Measurements from ENCODE around the gene PPP1R3E.

PPP1R3E gene

DNA sequence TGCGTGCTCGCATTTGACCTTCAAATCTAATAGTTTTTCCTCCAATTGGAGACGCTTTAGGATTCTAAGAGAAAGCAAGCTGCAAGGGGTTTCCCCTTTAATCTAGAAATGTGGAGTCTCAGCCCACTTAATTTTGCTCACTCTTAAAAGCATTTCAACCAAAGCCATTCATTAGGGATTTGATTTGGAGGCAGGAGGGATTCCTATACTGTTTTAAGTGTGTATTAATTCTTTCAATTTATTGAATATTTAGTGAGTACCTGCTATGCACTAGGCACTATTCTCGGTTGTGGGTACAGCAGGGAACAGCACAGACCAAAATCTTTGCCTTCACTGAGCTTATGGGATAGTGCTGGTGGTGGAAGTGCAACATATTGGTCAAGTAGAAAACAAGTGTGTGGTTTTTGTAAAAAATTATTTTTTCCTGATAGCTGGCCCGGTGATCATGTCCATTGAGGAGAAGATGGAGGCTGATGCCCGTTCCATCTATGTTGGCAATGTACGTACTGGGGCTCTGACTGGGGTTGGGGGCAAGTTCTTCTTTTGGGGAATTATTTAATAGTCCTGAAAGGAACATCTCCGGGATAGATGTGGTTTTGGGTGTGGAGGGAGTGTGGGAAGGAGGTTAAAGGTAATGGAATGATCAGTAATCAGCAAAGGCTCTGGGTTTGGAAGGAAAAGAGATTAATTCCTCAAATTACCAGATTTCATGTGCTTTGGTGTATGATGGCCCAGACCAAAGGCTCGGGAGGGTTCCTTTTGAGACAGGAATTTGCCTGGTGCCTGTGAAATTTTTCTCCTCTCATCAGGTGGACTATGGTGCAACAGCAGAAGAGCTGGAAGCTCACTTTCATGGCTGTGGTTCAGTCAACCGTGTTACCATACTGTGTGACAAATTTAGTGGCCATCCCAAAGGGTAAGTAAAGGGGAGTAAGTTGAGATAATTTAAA is 20.2 kb upstream of the PPP1R3E start:
- no peak for DNase-seq (ENCODE audit: low spot score)

DNA sequence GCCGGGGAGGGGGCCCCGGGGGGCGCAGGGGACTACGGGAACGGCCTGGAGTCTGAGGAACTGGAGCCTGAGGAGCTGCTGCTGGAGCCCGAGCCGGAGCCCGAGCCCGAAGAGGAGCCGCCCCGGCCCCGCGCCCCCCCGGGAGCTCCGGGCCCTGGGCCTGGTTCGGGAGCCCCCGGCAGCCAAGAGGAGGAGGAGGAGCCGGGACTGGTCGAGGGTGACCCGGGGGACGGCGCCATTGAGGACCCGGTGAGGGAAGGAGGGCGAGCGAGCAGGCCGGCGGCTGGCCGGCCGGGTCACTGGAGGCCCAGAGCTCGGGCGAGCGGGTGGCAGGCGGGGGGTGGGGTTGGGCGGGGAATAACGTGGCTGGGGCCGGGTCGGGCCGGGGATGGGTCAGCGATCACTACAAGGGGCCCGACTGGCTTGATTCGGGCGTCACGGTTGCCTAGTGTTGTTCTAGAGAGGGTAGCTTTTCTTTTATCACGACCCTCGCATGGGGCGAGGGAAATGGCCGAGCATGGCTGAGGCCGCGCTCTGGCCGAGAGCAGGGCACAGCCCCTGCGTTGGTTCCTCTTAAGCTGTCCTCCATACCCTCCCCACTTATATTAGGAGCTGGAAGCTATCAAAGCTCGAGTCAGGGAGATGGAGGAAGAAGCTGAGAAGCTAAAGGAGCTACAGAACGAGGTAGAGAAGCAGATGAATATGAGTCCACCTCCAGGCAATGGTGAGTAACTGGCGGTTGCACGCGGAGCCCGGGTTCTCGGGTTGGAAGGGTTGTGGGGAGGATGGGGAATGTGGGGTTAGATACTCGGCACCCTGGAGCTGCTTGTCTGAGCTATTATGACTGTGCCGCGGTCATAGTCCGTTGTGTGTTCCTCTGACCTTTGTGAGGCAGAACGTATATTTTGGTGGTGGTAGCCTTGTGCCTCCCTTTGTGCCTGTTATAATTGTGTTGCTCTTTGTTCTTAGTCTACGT is 19.2 kb upstream of the PPP1R3E start:
- DNase-seq (ENCODE audit: low spot score), result peak; percentile 82

DNA sequence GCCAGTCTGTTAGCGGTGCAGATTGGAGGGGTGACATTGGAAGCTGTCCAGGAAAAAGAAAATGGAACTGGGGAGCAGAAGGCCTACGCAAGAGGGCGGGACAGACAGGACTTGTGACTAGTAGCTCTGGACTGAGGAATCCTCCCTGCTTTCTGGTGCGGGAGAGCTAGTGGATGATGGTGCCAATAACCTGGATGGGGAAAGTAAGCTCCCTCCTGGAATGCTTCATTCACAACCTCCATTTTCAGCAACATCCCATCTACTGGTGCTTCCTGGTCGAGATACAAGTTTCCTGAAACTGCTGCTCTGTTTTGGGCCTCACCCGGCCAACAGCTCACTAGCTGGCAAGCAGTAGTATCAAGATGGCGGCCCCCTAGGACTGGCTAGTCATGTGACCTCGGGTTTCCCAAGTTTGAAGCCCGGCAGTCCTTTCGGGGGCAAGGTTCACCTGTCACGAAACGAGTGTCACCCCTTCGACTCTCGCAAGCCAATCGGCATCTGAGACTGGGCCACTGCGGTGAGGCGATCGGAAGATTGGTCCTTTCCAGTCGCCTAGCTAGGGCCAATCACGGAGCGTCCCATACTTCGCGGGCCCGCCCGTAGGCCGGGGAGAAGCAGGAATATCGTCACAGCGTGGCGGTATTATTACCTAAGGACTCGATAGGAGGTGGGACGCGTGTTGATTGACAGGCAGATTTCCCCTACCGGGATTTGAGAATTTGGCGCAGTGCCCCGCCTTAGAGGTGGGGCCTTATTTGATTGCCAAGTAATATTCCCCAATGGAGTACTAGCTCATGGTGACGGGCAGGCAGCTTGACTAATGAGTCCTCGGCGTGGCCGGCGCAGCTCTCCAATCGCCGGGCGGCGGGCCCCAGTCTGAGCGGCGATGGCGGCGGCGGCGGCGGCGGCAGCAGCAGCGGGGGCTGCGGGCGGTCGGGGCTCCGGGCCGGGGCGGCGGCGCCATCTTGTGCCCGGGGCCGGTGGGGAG is 18.2 kb upstream of the PPP1R3E start, which contains the start of gene PABPN1:
PABPN1 (plus strand) TSS at position 874 of the 988 bp plus-strand sequence; CDS start at position 887, 13 bp downstream.
- peak; percentile 98 for DNase-seq (ENCODE audit: low spot score)

DNA sequence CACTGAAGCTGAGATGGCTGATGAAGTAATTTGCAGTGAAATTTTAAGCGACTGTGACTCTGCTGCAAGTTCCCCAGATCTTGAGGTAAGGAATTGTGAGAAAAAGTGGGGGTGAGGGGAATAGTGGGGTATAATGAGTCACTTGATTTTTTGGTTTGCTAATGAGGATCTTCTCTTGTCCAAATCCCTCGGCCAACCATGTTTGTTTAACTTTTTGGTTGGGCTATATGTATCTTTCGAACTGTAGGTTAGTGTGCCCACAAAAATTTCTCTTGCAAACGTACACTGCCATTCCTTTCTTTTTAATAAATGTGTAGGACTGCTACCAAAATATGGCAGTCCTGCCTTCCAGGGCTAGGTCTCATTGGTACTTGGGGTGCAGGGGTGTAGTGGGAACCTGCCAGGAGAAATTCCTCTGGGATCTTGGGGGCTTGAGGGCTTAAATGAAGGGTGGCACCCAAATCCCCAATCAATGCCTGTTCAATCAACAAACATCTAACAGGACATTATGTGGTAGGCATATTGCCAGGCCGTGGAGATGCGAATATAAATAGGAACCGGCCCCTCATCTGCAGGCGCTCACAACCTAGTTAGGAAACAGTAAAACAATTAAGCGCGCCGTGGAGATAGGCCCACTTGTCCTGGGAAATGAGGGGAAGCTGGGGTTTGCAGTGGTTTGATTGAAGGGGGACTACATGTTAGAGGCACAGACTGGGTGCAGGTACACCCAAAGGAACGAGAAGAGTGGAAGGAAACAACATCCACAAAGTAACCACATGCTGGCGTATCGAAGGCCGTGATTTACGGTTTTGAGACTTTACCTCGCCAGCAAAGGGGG is 17.3 kb upstream of the PPP1R3E start:
- no peak for DNase-seq (ENCODE audit: low spot score)

DNA sequence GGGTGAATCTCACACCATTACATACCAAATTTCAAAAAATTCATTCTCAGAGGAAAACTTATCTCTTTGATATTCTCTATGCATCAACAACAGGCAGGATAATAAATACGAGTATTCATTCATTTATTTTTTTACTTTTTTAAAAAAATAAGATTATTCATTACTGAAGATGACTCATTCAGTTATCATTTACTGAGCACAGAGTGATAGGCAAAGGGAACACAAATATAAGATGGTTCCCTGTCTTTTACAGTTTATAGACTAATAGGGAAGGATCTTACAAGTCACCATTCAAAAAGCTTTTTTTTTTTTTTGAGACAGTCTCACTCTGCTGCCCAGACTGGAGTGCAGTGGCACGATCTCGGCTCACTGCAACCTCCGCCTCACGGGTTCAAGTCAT is 13.6 kb upstream of the PPP1R3E start:
- no peak for DNase-seq (ENCODE audit: low spot score)

DNA sequence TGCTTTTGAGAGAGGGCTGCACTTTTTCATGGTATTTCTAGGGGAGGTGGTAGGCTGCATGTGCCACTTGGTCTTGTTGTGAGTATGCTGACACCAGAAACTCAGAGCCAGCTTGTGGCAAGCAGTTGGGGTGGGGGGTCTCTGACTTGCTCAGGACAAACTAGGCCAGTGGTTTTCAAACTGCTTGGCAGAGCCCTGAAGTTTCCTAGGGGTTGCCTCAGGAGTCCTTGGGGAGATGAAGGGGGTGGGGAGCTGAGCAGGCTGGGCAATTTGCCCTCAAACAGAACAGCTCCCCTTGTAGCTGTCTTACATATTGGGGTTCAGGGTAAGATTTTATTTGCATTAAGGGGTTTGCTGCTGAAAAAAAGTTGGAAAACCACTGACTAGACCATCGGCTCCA is 7.9 kb upstream of the PPP1R3E start:
- DNase-seq (ENCODE audit: low spot score), result no peak

DNA sequence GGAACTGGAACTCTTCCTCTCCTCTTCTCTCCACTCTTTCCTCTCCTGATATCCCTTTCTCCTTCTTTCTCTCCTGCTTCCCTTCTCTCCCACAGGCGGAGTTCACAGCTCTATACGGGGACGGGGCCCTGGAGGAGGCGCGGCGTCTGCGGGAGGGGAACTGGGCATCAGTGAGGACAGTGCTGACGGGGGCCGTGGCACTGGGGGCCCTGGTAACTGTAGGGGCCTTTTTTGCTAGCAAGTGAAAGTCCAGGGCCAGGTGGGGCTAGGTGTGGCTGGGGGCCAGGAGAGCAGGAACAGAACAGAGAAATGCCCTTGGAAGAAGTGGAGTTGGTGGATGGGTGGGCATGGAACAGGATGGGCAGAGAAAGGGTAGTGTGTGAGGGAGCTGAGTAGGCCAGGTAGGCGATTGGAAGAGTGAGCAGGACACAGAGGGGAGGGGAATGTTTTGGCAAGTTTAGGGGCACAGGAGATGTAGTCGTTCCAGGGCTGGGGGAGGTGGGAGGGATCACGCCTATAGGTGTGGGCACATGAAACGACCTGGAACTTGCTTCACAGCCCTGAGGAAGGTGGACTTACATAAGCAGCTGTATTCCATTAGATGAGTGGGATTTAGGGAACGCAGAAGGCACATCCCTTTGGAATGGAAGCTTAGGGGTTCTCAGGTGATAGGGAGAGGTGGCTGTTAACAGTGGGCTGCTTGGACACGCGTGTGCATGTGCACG is 6.2 kb upstream of the PPP1R3E start:
- DNase-seq (ENCODE audit: low spot score), result no peak

DNA sequence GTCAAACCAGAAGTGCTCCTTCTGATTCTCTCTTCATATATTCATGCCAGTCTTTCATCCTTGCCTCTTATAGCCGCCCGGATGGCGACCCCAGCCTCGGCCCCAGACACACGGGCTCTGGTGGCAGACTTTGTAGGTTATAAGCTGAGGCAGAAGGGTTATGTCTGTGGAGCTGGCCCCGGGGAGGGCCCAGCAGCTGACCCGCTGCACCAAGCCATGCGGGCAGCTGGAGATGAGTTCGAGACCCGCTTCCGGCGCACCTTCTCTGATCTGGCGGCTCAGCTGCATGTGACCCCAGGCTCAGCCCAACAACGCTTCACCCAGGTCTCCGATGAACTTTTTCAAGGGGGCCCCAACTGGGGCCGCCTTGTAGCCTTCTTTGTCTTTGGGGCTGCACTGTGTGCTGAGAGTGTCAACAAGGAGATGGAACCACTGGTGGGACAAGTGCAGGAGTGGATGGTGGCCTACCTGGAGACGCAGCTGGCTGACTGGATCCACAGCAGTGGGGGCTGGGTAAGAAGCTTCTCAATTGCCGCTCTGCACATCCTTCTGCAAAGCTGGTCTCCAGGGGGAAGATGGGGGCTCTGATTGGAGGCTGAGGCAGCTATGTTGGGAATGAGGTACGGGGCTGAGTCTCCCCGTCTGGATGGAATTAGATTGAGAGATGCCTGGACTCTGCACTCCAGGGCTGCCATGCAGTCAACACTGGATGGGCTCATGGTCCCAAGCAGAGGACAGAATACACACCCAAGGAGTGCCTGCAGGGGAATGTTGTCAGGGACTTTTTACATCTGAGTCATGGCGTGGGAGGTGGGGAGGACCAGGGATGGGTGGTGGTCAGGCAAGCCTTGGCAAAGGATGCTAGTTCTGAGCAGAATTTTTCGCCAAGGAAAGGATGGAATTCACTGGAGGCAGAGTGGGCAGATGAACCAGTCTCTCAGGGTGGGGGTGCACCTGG is 5.3 kb upstream of the PPP1R3E start:
- DNase-seq (ENCODE audit: low spot score), result peak; percentile 40

DNA sequence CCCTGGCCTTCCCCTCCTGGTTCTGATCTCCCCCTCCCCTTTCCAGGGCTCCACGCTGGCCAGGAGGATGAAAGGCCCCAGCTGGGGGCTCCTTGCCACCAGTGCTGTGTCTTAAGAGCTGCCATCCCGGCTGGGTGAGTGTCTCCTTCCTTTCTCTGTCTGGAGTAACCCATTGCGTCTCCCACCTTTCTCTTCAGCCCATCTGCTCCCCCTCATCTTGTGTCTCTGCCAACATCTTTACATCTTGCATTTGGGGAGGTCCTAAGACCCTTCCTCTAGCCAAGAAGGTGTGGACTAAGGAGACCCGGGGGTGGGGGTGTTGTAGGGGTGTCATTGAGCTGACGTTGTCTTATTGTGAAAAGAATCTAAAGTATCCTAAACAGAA is 4.5 kb upstream of the PPP1R3E start:
- DNase-seq (ENCODE audit: low spot score), result no peak

DNA sequence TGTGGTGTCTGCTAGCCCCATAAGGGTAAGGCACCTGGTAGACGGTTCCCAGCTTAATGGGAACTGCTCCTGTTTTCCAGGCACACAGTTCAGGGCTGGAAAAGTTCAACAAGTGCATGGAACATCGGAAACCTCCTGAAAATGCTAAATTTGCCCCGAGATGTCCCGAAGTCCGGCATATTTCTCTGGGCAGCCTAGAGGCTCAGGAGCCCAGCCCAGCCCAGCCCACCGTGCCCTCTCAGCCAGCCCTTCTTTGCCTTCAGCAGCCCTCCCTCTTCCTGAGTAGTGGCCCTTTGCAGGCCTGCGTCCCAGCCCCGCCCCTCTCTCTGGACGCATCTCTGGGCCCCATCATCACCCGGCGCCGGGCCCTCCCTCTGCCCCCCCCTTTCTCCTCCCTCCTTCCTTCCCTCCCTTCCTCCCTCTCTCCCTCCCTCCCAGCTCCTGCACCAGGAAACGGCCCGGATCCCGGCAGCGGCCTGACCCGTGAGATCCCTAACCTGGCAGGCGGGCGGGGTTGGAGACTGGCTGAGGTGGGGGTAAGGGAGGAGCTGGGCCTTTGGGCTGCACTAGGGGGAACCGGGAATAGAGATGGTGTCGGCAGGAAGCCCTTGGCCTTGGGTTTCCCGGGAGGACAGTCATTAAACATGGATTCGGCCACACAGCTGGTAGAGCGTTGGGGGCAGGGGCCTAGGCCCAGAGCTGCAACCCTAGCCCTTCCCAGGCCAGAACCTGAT is 3.9 kb upstream of the PPP1R3E start, which contains the start of gene BCL2L2:
BCL2L2 (plus strand) TSS at position 422 of the 734 bp plus-strand sequence. CDS start 935 bp downstream, outside the sequence.
- DNase-seq (ENCODE audit: low spot score), result peak; percentile 90

DNA sequence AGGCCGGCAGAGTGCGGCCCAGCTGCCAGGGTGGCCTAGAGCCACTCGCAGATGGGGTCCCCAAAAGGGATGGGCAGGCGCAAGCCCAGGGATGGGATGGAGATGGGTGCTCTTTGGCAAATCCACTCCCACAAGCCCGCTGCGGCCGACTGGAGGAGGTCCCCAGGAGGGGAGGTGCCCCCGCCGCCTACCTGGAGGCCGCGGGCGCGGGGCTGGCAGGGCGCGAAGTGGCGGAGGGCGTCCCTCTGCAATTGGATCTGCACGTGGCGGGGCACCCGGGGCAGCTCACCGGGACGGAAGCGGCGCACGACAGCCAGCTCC is 730 bp downstream of the PPP1R3E start:
- no peak for DNase-seq (ENCODE audit: low spot score)

DNA sequence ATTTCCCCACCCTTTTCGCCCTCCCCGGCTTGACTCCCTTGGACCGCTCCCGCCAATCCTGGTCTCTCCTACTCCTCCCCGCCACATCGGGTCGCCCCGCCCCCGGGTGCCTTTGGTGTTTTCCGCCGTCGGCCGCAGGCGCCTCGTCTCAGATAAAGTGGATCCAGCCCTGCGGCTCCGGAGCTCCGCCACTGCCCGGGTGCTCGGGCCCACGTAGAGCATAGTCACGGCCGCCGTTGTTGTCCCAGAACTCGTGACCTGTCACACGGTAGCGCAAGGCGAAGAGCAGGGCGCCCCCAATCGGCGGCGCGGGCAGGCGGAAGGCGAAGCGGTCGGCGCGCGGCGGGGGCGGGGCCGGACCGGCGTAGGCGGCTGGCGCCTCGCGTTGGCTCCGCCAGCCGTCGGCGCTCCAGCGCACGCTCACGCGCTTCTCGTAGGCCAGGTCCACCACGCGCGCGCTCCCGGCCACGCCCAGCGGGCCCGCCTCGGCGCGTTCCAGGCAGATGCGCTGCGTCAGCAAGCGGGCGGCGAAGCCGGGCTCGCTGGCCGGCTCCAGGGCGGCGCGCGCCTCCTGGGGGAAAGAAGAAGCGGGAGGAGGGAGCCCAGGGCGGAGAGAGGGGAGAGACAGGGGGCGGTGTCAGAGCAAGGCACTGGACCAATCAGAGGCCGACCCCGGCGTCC is 1.2 kb downstream of the PPP1R3E start:
- peak; percentile 98 for DNase-seq (ENCODE audit: low spot score)

DNA sequence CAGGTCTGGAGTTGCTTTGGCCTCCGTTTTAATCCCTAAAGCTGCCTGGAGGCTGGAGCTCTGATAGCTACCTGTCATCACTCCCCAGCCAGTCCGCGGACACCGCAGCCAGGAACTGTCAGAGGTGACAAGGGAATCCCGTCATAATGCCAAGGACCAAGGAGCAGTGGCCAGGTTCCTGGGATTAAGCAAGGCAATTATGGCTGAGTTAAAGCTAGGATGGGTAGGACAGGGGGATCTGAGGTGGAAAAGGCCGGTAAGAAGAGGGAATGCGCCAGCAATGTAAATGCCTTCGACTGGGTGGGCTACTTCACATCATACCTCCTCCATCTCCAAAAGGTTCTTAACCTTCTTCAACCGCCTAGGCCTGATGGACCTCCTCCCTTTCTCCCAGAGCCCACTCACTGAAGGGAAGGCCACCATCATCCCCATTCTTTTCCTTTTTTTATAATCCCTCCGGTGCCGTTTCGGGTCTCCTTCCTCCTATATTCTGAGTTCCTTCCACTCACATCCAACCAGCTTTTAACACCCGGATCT is 1.9 kb downstream of the PPP1R3E start:
- DNase-seq (ENCODE audit: low spot score), result no peak

DNA sequence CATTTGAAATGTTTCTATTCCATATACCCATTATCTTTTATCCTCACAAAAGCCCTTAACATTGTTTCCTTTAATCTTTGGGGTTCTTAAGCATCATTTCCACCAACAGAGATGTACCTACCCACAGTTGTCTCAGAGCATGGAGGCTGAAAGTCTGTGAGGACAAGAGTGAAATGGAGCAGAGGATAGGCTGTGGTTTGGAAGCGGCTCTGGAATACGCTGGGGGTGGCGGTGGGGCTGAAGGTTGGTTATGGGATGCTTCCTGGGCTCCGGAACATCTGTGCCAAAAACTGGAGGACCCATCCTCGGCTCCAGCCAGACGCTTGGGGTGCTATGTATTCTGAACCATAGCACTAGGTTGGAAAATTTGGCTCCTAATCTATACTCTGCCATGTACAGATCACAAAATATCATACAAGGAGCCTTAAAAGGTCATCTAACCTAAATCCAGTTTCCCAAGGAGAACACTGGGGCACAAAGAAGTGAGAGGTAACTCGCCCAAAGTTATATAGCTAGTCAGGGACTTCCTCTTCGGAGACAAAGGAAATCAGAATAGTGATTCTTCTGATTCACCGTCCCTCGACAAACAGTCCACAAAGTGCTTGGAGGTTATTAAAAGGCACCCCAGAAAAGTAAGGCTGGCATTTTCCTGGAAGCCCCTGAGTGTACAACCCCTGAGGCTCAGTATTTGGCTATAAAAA is 2.5 kb downstream of the PPP1R3E start:
- DNase-seq (ENCODE audit: low spot score), result no peak

DNA sequence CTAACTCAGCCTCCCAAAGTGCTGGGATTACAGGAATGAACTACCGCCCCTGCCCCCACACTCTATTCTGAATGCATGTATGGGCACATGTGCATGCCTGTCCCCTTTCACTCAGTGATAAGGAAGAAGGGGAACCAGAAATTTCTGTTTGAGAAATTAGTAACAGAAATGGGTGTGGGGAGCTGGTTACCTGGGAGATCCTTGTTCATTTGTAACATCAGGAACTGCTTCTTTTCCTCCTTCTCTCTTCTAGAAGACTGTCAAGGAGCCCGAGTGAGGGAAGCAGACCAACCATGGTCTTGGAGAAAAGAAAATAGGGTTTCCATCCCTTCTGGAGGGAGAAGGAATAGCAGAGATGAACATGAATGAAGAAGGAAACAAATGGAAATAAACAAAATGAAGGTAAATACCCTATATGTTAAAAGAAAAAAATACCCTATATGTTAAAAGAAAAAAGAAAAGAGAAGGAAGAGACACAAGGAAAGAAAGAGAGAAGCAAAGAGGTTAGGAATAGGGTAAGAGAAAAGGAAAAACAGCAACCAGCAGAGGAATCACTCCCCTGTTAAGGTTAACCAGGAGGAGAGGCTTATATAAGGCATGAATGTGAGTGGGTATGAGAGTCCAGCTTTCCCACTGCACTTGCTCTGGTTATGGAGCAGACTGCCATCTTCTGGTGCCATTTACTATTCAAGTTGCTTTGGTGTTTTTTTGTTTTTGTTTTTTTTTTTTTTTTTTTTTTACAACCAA is 3.3 kb downstream of the PPP1R3E start:
- peak; percentile 27 for DNase-seq (ENCODE audit: low spot score)

All from GM03348 (cell line).